Neural cell (in vitro differentiated cells): ENCODE measurements around the gene TM7SF3. TPM values are rescaled to one million over a fixed set of nuclear protein-coding genes. Genes with fewer than 3 reads are reported as not detected.

ENCODE experiments used
- H2AFZ ChIP-seq: fragments of 200-600, 300-800 bp; sonication (generic), shearing (Covaris generic); 2 replicates; pipeline ENCODE4 v1.6.0; 2014; ENCODE audit warnings: low read depth, mild to moderate bottlenecking, antibody characterized with exemption, low read length, moderate library complexity
- H3F3A ChIP-seq: fragments of 200-600 bp; shearing (Covaris generic); 2 replicates; pipeline ENCODE4 v1.6.1; 2016; ENCODE audit warnings: mild to moderate bottlenecking, moderate library complexity, mixed read lengths, antibody characterized with exemption, low read length; ENCODE audit not compliant: insufficient read depth, poor library complexity, severe bottlenecking
- H3K27ac ChIP-seq: fragments of 200-600, 300-800 bp; sonication (generic), shearing (Covaris generic); 2 replicates; pipeline ENCODE4 v1.5.1; 2014; ENCODE audit warnings: mild to moderate bottlenecking, low read length, moderate library complexity
- H3K27me3 ChIP-seq: fragments of 300-800, 200-600 bp; sonication (generic), shearing (Covaris generic); 2 replicates; pipeline ENCODE4 v1.6.0; 2014; ENCODE audit warnings: mild to moderate bottlenecking, low read depth, low read length, moderate library complexity; ENCODE audit not compliant: insufficient read depth
- H3K36me3 ChIP-seq: fragments of 300-800, 200-600 bp; sonication (generic), shearing (Covaris generic); 2 replicates; pipeline ENCODE4 v1.5.1; 2014; ENCODE audit warnings: mild to moderate bottlenecking, antibody characterized with exemption, low read length, moderate library complexity; ENCODE audit not compliant: insufficient read depth
- H3K4me2 ChIP-seq: fragments of 300-800, 200-600 bp; sonication (generic), shearing (Covaris generic); 2 replicates; pipeline ENCODE4 v1.6.0; 2014; ENCODE audit warnings: mild to moderate bottlenecking, low read length
- H3K4me3 ChIP-seq: fragments of 300-800, 200-600 bp; sonication (generic), shearing (Covaris generic); 2 replicates; pipeline ENCODE4 v1.5.1; 2014; ENCODE audit warnings: mild to moderate bottlenecking, low read length, moderate library complexity
- H3K79me2 ChIP-seq: fragments of 200-600 bp; shearing (Covaris generic); replicated peaks from 2 replicates; pipeline ENCODE4 v1.6.0; 2014; ENCODE audit warnings: mild to moderate bottlenecking, low read length, moderate library complexity; ENCODE audit not compliant: insufficient read depth
- H3K9ac ChIP-seq: fragments of 300-800, 200-600 bp; sonication (generic), shearing (Covaris generic); 2 replicates; pipeline ENCODE4 v1.6.1; 2016; ENCODE audit warnings: mild to moderate bottlenecking, low read length, mixed read lengths
- H3K9me2 ChIP-seq: fragments of 200-600 bp; shearing (Covaris generic); 2 replicates; pipeline ENCODE4 v1.6.1; 2016; ENCODE audit warnings: mild to moderate bottlenecking, low read length, mixed read lengths; ENCODE audit not compliant: insufficient read depth
- H3K9me3 ChIP-seq: fragments of 200-600, 300-800 bp; sonication (generic), shearing (Covaris generic); 2 replicates; pipeline ENCODE4 v1.6.1; 2016; ENCODE audit warnings: mild to moderate bottlenecking, mixed run types, low read length, moderate library complexity, mixed read lengths
- H4K20me1 ChIP-seq: fragments of 200-600 bp; shearing (Covaris generic); 2 replicates; pipeline ENCODE4 v1.6.1; 2016; ENCODE audit warnings: mild to moderate bottlenecking, mixed run types; ENCODE audit not compliant: insufficient read depth
- CTCF ChIP-seq: fragments of 450-650 bp; IDR thresholded peaks from 2 replicates; pipeline ENCODE4 v1.5.1; 2014; ENCODE audit warnings: antibody characterized with exemption, mild to moderate bottlenecking, moderate library complexity; ENCODE audit not compliant: poor library complexity, severe bottlenecking
- EP300 ChIP-seq: fragments of 450-650 bp; conservative IDR thresholded peaks from 2 replicates; pipeline ENCODE4 v1.6.1; 2014; ENCODE audit warnings: antibody characterized with exemption, mild to moderate bottlenecking, moderate library complexity; ENCODE audit not compliant: poor library complexity, severe bottlenecking
- EZH2 ChIP-seq: fragments of 200-600, 300-800 bp; shearing (Covaris generic), sonication (generic); IDR thresholded peaks from 2 replicates; pipeline ENCODE4 v1.6.1; 2014; ENCODE audit warnings: antibody characterized with exemption, low read length, borderline replicate concordance, mild to moderate bottlenecking; ENCODE audit not compliant: insufficient read depth, poor library complexity, severe bottlenecking
- POLR2AphosphoS5 ChIP-seq: IDR thresholded peaks from 2 replicates; pipeline ENCODE4 v1.6.1; 2012
- RAD21 ChIP-seq: fragments of 450-650 bp; conservative IDR thresholded peaks from 2 replicates; pipeline ENCODE4 v1.6.1; 2014; ENCODE audit warnings: antibody characterized with exemption, mild to moderate bottlenecking, moderate library complexity
- REST ChIP-seq: IDR thresholded peaks from 2 replicates; pipeline ENCODE4 v1.6.1; 2012; ENCODE audit warnings: borderline replicate concordance
- polyA plus RNA-seq: library from polyadenylated mRNA; depleted of rRNA; stranded (reverse); fragments of >200 nt; gene quantifications from 2 replicates; pipeline ENCODE4 v1.2.3, GENCODE V29; 2014

The TM7SF3 gene
- polyA plus RNA-seq, 1 donor from 2014 or later = 30.0 TPM

- H3K36me3 ChIP-seq = peaks cover 3% of the 10 kb centered on the region
- H3K79me2 ChIP-seq = peaks cover under 1% of the 10 kb centered on the region
- H3F3A ChIP-seq = no peaks in the 10 kb centered on the region
- H3K9me2 ChIP-seq = no peaks in the 10 kb centered on the region
- no peaks in the 10 kb centered on the region for H3K9me3 ChIP-seq
- no peak overlapping the region for H2AFZ ChIP-seq
- TF ChIP-seq RAD21 (no peak), EZH2 (no peak), POLR2AphosphoS5 (no peak), CTCF (no peak), REST (no peak)
- no peak overlapping the region for H3K27ac ChIP-seq
- H3K4me2 ChIP-seq = no peak overlapping the region
- H3K9ac ChIP-seq = no peak overlapping the region
- H3K4me3 ChIP-seq = no peak overlapping the region
- no peaks in the 10 kb centered on the region for H4K20me1 ChIP-seq
- H3K27me3 ChIP-seq = no peaks in the 10 kb centered on the region
Measured at GRCh38 chr12:26929590-26929989, 84.6 kb downstream of the TM7SF3 start.

GRCh38 chr12:26928661-26929060, 85.5 kb downstream of the TM7SF3 start:
- Histone ChIP-seq H3K9me3 (no peaks in the 10 kb centered on the region), H3F3A (no peaks in the 10 kb centered on the region), H3K27ac (no peak overlapping the region), H2AFZ (no peak overlapping the region), H3K4me3 (no peak overlapping the region), H3K9me2 (no peaks in the 10 kb centered on the region), H3K79me2 (no peaks in the 10 kb centered on the region), H3K27me3 (no peaks in the 10 kb centered on the region), H3K4me2 (no peak overlapping the region), H3K36me3 (peaks cover 3% of the 10 kb centered on the region), H4K20me1 (no peaks in the 10 kb centered on the region), H3K9ac (no peak overlapping the region)
- TF ChIP-seq EZH2 (no peak), CTCF (no peak), EP300 (no peak)

Other genes with a start within 250 kb of the TM7SF3 start
- 0.34 and 2.0 TPM in 2 replicates for gene ITPR2, start 181.2 kb downstream of the TM7SF3 start, polyA plus RNA-seq
- gene INTS13, start 76.4 kb downstream of the TM7SF3 start, polyA plus RNA-seq = 15.3 and 28.8 TPM in 2 replicates
- 79.4 and 88.8 TPM in 2 replicates for gene FGFR1OP2, start 75.9 kb downstream of the TM7SF3 start, polyA plus RNA-seq
- 62.6 and 72.2 TPM in 2 replicates for gene MED21, start 8.2 kb upstream of the TM7SF3 start, polyA plus RNA-seq
- gene C12orf71, start 68.2 kb upstream of the TM7SF3 start, polyA plus RNA-seq = not detected in 2 replicates
- 22.4 and 31.5 TPM in 2 replicates for gene STK38L, start 229.9 kb upstream of the TM7SF3 start, polyA plus RNA-seq